ENCODE data around the gene RIN3. TPM values are rescaled to one million over a fixed set of nuclear protein-coding genes. Genes with fewer than 3 reads are reported as not detected.
A peak's percentile ranks its signal among the peaks of the same experiment; 100 is the strongest.

Gene RIN3
- total and polyA plus RNA-seq, 7 experiments from 2014 or later = 27.2 to 182 (median 114) TPM

- H3K27me3 Mint-ChIP-seq = peaks cover 0 to 3% (median 0%) of the 10 kb centered on the region in 5 donors
- H3K36me3 Mint-ChIP-seq = peaks cover 4 to 12% (median 10%) of the 10 kb centered on the region in 5 donors
- H3K4me3 ChIP-seq (ENCODE audit: low read length) = no peak overlapping the region
- H3K36me3 ChIP-seq (ENCODE audit: control insufficient read depth in 2 of 3, insufficient read depth in 3 of 3, low read length in 3 of 3) = peaks cover 0 to 3% (median 0%) of the 10 kb centered on the region in 3 experiments
- peaks cover 0 to 9% (median 0%) of the 10 kb centered on the region in 3 experiments for H3K9me3 ChIP-seq (ENCODE audit: control insufficient read depth in 2 of 3, low read length in 3 of 3)
- DNase-seq = no peak
- intact Hi-C loops (cut with micrococcal nuclease) = no loop called here
- peak; percentile 21 for ATAC-seq
- H3K4me1 Mint-ChIP-seq = peaks cover 11 to 29% (median 14%) of the 10 kb centered on the region in 7 donors
- H3K27ac Mint-ChIP-seq = peak overlapping the region in 2 of 9 donors; percentile 49
- POLR2A ChIA-PET = interaction anchor here (1.0 to 1.1 kb wide), 2 partner anchors 18 to 21 kb away, joined by 3 to 4 read pairs; no protein-coding TSS in a partner anchor
- no peaks in the 10 kb centered on the region for H3K27me3 ChIP-seq (ENCODE audit: control insufficient read depth in 2 of 2, insufficient read depth in 2 of 2, low read length in 2 of 2)
- no peak overlapping the region for H3K27ac ChIP-seq (ENCODE audit: low read depth, low read length)
- H3K9me3 Mint-ChIP-seq = peaks cover 3 to 10% (median 4%) of the 10 kb centered on the region in 11 donors
- CTCF ChIA-PET = no interaction called here
- H3K4me1 ChIP-seq (ENCODE audit: control insufficient read depth in 2 of 2, insufficient read depth in 2 of 2, low read length in 2 of 2) = no peaks in the 10 kb centered on the region
- H3K4me3 Mint-ChIP-seq = no peak overlapping the region
These were observed 119.1 kb downstream of the RIN3 start for GRCh38 chr14:92632546-92633273.

- Mint-ChIP-seq H3K36me3 (peaks cover 0 to 8% (median 6%) of the 10 kb centered on the region in 5 donors), H3K4me3 (no peak overlapping the region), H3K27me3 (peaks cover 0 to 3% (median 0%) of the 10 kb centered on the region in 5 donors), H3K27ac (peak overlapping the region in 4 of 9 donors; percentile 8 to 49 (median 40)), H3K9me3 (peaks cover 0 to 5% (median 0%) of the 10 kb centered on the region in 11 donors), H3K4me1 (peaks cover 13 to 31% (median 19%) of the 10 kb centered on the region in 7 donors)
- Histone ChIP-seq H3K27me3 (ENCODE audit: control insufficient read depth in 2 of 2, insufficient read depth in 2 of 2, low read length in 2 of 2) (no peaks in the 10 kb centered on the region), H3K27ac (ENCODE audit: low read depth, low read length) (no peak overlapping the region), H3K9me3 (ENCODE audit: control insufficient read depth in 2 of 3, low read length in 3 of 3) (peaks cover 0 to 4% (median 0%) of the 10 kb centered on the region in 3 experiments), H3K36me3 (ENCODE audit: control insufficient read depth in 2 of 3, insufficient read depth in 3 of 3, low read length in 3 of 3) (no peaks in the 10 kb centered on the region), H3K4me1 (ENCODE audit: control insufficient read depth in 2 of 2, insufficient read depth in 2 of 2, low read length in 2 of 2) (no peaks in the 10 kb centered on the region), H3K4me3 (ENCODE audit: low read length) (no peak overlapping the region)
- peak; percentile 92 for ATAC-seq
- POLR2A ChIA-PET = interaction anchor here (0.6 to 1.1 kb wide), 3 partner anchors 16 to 21 kb away, joined by 3 to 4 read pairs (median 3); no protein-coding TSS in a partner anchor
- CTCF ChIA-PET = interaction anchor here (0.7 to 0.8 kb wide), 2 partner anchors 11 to 37 kb away, joined by 3 to 4 read pairs; no protein-coding TSS in a partner anchor
- no peak for DNase-seq
- intact Hi-C loops (cut with micrococcal nuclease) = no loop called here
These were observed 119.7 kb downstream of the RIN3 start for GRCh38 chr14:92633274-92633616.

- Histone ChIP-seq H3K4me3 (ENCODE audit: low read length) (no peak overlapping the region), H3K27me3 (ENCODE audit: control insufficient read depth in 2 of 2, insufficient read depth in 2 of 2, low read length in 2 of 2) (no peaks in the 10 kb centered on the region), H3K9me3 (ENCODE audit: control insufficient read depth in 2 of 3, low read length in 3 of 3) (no peaks in the 10 kb centered on the region), H3K27ac (ENCODE audit: low read depth, low read length) (no peak overlapping the region), H3K4me1 (ENCODE audit: control insufficient read depth in 2 of 2, insufficient read depth in 2 of 2, low read length in 2 of 2) (no peaks in the 10 kb centered on the region), H3K36me3 (ENCODE audit: control insufficient read depth in 2 of 3, insufficient read depth in 3 of 3, low read length in 3 of 3) (no peaks in the 10 kb centered on the region)
- peaks cover 0 to 4% (median 0%) of the 10 kb centered on the region in 11 donors for H3K9me3 Mint-ChIP-seq
- POLR2A ChIA-PET = interaction anchor here (0.6 to 1.3 kb wide), 4 partner anchors 15 to 20 kb away, joined by 3 to 8 read pairs (median 3); no protein-coding TSS in a partner anchor
- ATAC-seq (peak; percentile 44), DNase-seq (no peak)
- peaks cover 0 to 3% (median 0%) of the 10 kb centered on the region in 5 donors for H3K27me3 Mint-ChIP-seq
- H3K4me3 Mint-ChIP-seq = no peak overlapping the region
- peaks cover 0 to 7% (median 5%) of the 10 kb centered on the region in 5 donors for H3K36me3 Mint-ChIP-seq
- peaks cover 13 to 29% (median 19%) of the 10 kb centered on the region in 7 donors for H3K4me1 Mint-ChIP-seq
- CTCF ChIA-PET = interaction anchor here (0.7 to 0.8 kb wide), 2 partner anchors 10 to 37 kb away, joined by 3 to 4 read pairs; no protein-coding TSS in a partner anchor
- peak overlapping the region in 3 of 9 donors; percentile 32 to 49 (median 49) for H3K27ac Mint-ChIP-seq
- intact Hi-C loops (cut with micrococcal nuclease) = no loop called here
These were observed 120.1 kb downstream of the RIN3 start for GRCh38 chr14:92633724-92634123.

GRCh38 chr14:92635031-92635430, 121.5 kb downstream of the RIN3 start:
- no peaks in the 10 kb centered on the region for H3K9me3 Mint-ChIP-seq
- no peak overlapping the region for H3K27ac ChIP-seq (ENCODE audit: low read depth, low read length)
- ChIA-PET POLR2A (interaction anchor here (0.8 to 1.3 kb wide), 3 partner anchors 17 to 19 kb away, joined by 3 to 8 read pairs (median 3); no protein-coding TSS in a partner anchor), CTCF (interaction anchor here (0.6 to 1.4 kb wide), 2 partner anchors 10 to 23 kb away, joined by 3 to 5 read pairs; no protein-coding TSS in a partner anchor)
- H3K36me3 ChIP-seq (ENCODE audit: control insufficient read depth in 2 of 3, insufficient read depth in 3 of 3, low read length in 3 of 3) = no peaks in the 10 kb centered on the region
- H3K4me3 ChIP-seq (ENCODE audit: low read length) = no peak overlapping the region
- H3K27me3 ChIP-seq (ENCODE audit: control insufficient read depth in 2 of 2, insufficient read depth in 2 of 2, low read length in 2 of 2) = no peaks in the 10 kb centered on the region
- peak overlapping the region in 2 of 9 donors; percentile 21 to 51 for H3K27ac Mint-ChIP-seq
- no peaks in the 10 kb centered on the region for H3K4me1 ChIP-seq (ENCODE audit: control insufficient read depth in 2 of 2, insufficient read depth in 2 of 2, low read length in 2 of 2)
- H3K36me3 Mint-ChIP-seq = peaks cover 0 to 4% (median 0%) of the 10 kb centered on the region in 5 donors
- no peak for ATAC-seq
- intact Hi-C loops (cut with micrococcal nuclease) = no loop called here
- no peak for DNase-seq
- H3K9me3 ChIP-seq (ENCODE audit: control insufficient read depth in 2 of 3, low read length in 3 of 3) = no peaks in the 10 kb centered on the region
- H3K27me3 Mint-ChIP-seq = peaks cover 0 to 3% (median 0%) of the 10 kb centered on the region in 5 donors
- H3K4me1 Mint-ChIP-seq = peaks cover 14 to 33% (median 19%) of the 10 kb centered on the region in 7 donors
- no peak overlapping the region for H3K4me3 Mint-ChIP-seq

GRCh38 chr14:92635896-92636295, 122.3 kb downstream of the RIN3 start:
- H3K4me1 ChIP-seq (ENCODE audit: control insufficient read depth in 2 of 2, insufficient read depth in 2 of 2, low read length in 2 of 2) = no peaks in the 10 kb centered on the region
- Mint-ChIP-seq H3K4me3 (no peak overlapping the region), H3K27ac (peak overlapping the region in 4 of 9 donors; percentile 20 to 53 (median 36)), H3K9me3 (no peaks in the 10 kb centered on the region), H3K36me3 (peaks cover 0 to 4% (median 0%) of the 10 kb centered on the region in 5 donors), H3K4me1 (peaks cover 14 to 28% (median 19%) of the 10 kb centered on the region in 7 donors), H3K27me3 (peaks cover 0 to 3% (median 0%) of the 10 kb centered on the region in 5 donors)
- CTCF ChIA-PET = interaction anchor here (0.8 to 1.4 kb wide), 3 partner anchors 9 to 46 kb away, joined by 3 to 5 read pairs (median 3); no protein-coding TSS in a partner anchor
- no peaks in the 10 kb centered on the region for H3K9me3 ChIP-seq (ENCODE audit: control insufficient read depth in 2 of 3, low read length in 3 of 3)
- POLR2A ChIA-PET = interaction anchor here (1.1 to 2.7 kb wide), 3 partner anchors 14 to 16 kb away, joined by 3 to 15 read pairs (median 4); no protein-coding TSS in a partner anchor
- H3K4me3 ChIP-seq (ENCODE audit: low read length) = no peak overlapping the region
- DNase-seq = no peak
- H3K36me3 ChIP-seq (ENCODE audit: control insufficient read depth in 2 of 3, insufficient read depth in 3 of 3, low read length in 3 of 3) = peaks cover 0 to under 1% (median 0%) of the 10 kb centered on the region in 3 experiments
- ATAC-seq = no peak
- no peaks in the 10 kb centered on the region for H3K27me3 ChIP-seq (ENCODE audit: control insufficient read depth in 2 of 2, insufficient read depth in 2 of 2, low read length in 2 of 2)
- intact Hi-C loops (cut with micrococcal nuclease) = no loop called here
- H3K27ac ChIP-seq (ENCODE audit: low read depth, low read length) = no peak overlapping the region

GRCh38 chr14:92637228-92637627, 123.6 kb downstream of the RIN3 start:
- H3K4me1 ChIP-seq (ENCODE audit: control insufficient read depth in 2 of 2, insufficient read depth in 2 of 2, low read length in 2 of 2) = no peaks in the 10 kb centered on the region
- ATAC-seq = no peak
- no peaks in the 10 kb centered on the region for H3K9me3 ChIP-seq (ENCODE audit: control insufficient read depth in 2 of 3, low read length in 3 of 3)
- CTCF ChIA-PET = interaction anchor here (0.8 kb wide), 1 partner anchor 771 kb away, joined by 4 read pairs; no protein-coding TSS in a partner anchor
- H3K27ac ChIP-seq (ENCODE audit: low read depth, low read length) = no peak overlapping the region
- peaks cover 0 to 4% (median 0%) of the 10 kb centered on the region in 5 donors for H3K36me3 Mint-ChIP-seq
- H3K36me3 ChIP-seq (ENCODE audit: control insufficient read depth in 2 of 3, insufficient read depth in 3 of 3, low read length in 3 of 3) = peaks cover 0 to 3% (median 0%) of the 10 kb centered on the region in 3 experiments
- H3K4me1 Mint-ChIP-seq = peaks cover 14 to 29% (median 19%) of the 10 kb centered on the region in 7 donors
- H3K4me3 ChIP-seq (ENCODE audit: low read length) = no peak overlapping the region
- H3K27ac Mint-ChIP-seq = peak overlapping the region in 3 of 9 donors; percentile 46 to 64 (median 51)
- POLR2A ChIA-PET = interaction anchor here (1.5 to 2.7 kb wide), 3 partner anchors 9 to 16 kb away, joined by 3 to 15 read pairs (median 4); no protein-coding TSS in a partner anchor
- H3K4me3 Mint-ChIP-seq = no peak overlapping the region
- no peaks in the 10 kb centered on the region for H3K27me3 ChIP-seq (ENCODE audit: control insufficient read depth in 2 of 2, insufficient read depth in 2 of 2, low read length in 2 of 2)
- no peak for DNase-seq
- no peaks in the 10 kb centered on the region for H3K9me3 Mint-ChIP-seq
- intact Hi-C loops (cut with micrococcal nuclease) = no loop called here
- peaks cover 0 to 3% (median 0%) of the 10 kb centered on the region in 5 donors for H3K27me3 Mint-ChIP-seq

Data from naive thymus-derived CD4-positive, alpha-beta T cell (primary cell).